C4-2B (cell line): ENCODE results near the gene DUSP5.

Experiments used
- H3K27ac ChIP-seq: fragments of 450-650 bp; 2 replicates; pipeline ENCODE4 v1.5.1; 2017
- CTCF ChIP-seq: fragments of 450-650 bp; conservative IDR thresholded peaks from 2 replicates; pipeline ENCODE4 v1.5.1; 2017; ENCODE audit warnings: mild to moderate bottlenecking
- ZFX ChIP-seq: fragments of 450-650 bp; IDR thresholded peaks from 2 replicates; pipeline ENCODE4 v1.6.1; 2017

The DUSP5 gene

GRCh38 chr10:110514848-110515247, 17.1 kb downstream of the DUSP5 start:
- TF ChIP-seq ZFX, result no peak
- no peak for TF ChIP-seq CTCF
- H3K27ac ChIP-seq, result no peak overlapping the region

- TF ChIP-seq CTCF (no peak), ZFX (no peak)
- no peak overlapping the region for H3K27ac ChIP-seq
These were observed 19.2 kb downstream of the DUSP5 start for GRCh38 chr10:110516815-110517492.

GRCh38 chr10:110522365-110522988, 24.8 kb downstream of the DUSP5 start:
- no peak overlapping the region for H3K27ac ChIP-seq
- no peak for TF ChIP-seq CTCF
- TF ChIP-seq ZFX, result no peak

GRCh38 chr10:110523736-110524135, 26.0 kb downstream of the DUSP5 start:
- TF ChIP-seq CTCF (no peak), ZFX (no peak)
- no peak overlapping the region for H3K27ac ChIP-seq

GRCh38 chr10:110524179-110524858, 26.6 kb downstream of the DUSP5 start:
- TF ChIP-seq CTCF (no peak), ZFX (no peak)

DNA sequence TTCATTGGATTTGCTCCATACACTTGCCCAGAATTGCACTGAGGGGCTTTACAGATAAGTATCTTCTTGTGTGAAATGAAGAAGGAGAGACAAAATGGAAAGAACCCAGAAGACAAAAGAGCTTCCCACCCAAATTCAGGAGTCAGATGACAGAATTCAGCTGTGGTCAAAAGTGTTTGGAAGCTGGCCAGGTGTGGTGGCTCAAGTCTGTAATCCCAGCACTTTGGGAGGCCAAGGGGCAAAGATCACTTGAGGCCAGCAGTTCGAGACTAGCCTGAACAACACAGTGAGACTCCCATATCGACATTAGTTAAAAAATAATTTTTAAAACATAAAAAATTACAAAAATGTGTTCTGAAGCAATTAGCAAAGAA, 27.1 kb downstream of the DUSP5 start:
- no peak overlapping the region for H3K27ac ChIP-seq
- no peak for TF ChIP-seq CTCF
- TF ChIP-seq ZFX, result no peak

More at GRCh38 chr10:110524179-110524858, 26.6 kb downstream of the DUSP5 start:
- H3K27ac ChIP-seq, result no peak overlapping the region
